ENCODE results near the gene LAMA3.
A peak's percentile ranks its signal among the peaks of the same experiment; 100 is the strongest.

The LAMA3 gene

DNA sequence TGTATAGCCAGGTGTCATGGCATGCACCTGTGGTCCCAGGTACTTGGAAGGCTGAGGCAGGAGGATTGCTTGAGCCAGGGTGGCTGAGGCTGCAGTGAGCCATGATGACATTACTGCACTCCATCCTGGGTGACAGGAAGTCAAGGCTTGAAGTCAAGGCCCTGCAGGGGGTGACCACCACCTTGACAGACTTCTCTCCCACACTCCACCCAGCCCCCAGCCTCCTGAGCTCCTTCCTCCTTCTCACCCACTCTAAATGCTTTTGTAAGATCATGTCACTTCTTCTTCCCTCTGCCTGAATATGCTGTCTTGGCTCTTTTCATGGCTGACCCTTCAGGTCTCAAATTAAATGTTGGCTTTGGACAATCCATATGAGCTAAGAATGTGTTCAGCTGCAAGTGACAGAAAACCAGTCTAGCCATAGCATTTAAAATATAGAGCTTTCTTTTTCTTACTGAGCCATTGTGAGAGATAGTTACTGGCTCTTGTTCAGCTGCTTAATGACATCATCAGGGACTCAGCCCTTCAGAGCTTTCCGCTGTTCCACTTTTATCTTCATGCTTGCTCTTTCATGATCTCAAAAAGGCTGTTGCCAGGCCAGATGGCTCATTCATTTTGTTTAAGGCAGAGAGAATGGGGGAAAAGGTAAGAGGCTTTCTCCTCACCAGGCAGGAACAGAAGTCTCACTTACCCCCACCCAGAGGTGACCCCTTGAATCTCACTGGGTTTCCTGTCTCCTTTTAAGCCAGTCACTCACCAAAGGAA, 288.6 kb downstream of the LAMA3 start:
- no peak for DNase-seq

- DNase-seq = no peak
Observed at GRCh38 chr18:23981369-23981980, 292.2 kb downstream of the LAMA3 start.

GRCh38 chr18:23982155-23983079, 293.2 kb downstream of the LAMA3 start:
- no peak for DNase-seq

DNA sequence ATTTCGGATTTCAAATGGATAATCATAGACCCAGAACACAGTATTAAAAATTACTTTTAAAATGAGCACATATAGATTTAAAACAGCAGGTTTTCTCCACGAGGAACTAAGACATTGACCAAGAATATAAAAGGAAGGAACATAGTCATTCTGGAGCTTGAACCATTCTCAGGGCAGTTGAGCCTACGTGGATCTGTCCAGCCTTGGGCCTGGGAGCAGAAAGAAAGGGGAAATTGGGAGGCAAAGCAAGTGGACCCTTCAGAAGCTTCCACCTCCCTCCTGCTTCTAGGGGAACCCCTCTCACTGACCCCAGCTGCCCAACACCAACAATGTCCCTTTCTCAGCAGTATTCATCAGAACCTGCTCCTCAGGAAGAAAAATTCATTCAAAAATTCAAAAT, 293.9 kb downstream of the LAMA3 start:
- no peak for DNase-seq

DNA sequence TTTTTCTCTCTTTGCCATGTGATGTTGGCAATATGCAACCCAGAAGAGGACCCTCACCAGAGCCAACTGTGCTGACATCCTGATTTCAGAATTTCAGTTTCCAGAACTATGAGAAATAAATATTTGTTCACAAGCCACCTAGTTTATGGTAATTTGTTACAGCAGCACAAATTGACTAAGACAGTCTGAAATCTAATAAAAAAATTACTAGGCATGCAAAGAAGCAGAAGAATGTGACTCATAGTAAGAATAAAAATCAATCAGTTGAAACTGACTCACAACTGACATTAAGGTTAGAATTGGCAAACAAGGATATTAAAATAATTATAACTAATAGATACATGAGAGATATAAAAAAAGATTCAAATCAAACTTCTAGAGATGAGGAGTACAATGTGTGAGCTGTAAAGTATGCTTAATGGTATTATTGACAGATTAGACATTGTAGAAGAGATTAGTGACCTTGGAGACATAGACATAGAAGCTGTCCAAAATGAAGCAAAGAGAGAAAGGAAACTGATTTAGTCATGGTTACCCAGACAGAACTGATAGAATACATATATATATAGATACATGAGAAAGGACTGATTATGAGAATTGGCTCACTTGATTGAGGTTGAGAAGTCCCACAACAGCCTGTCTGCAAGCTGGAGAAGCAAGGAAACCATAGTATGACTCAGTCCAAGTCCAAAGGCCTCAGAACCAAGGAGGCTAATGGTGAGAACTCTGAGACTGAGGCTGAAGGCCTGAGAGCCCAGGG, 297.5 kb downstream of the LAMA3 start:
- no peak for DNase-seq

DNA sequence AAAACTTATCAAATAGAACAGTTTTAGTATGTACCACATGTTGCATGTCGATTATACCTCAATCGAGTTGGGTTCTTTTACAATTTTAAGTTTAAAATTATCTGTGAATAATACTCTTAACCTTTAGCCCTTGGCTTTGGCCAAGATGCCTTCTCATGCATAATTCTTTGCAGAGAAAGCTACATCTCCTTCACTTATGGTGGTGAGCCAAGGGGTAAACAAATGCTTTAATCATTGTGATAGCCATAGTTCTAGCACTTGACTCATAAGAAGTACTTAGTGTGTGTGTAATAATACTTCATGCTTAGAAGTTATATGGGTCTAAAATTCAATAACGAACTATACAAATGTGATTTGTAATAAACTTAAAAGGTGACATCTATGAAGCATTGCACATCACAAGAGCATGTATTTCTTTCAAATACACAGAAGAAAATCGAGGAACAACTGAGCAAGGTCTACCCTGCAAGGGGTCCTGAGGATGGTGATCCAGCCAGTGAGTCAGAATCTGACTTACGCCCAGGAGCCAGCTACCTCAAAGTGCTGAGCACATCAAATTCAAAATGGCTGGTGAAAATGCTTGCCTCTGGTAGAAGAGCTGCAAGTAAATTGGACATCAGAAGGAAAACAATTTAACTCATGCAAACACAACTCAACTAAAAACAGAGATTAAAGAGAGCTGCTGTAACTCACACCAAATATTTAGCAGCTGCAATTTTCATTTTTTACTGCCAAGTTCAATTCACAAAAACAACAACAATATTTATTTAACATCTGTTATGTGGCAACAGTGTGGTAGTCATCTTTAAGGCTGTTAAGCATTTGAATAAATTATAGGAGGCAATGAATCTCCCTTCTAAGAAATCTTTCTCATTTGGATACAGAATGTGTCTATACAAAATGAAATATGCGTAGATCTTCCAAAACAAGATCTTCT, 301.5 kb downstream of the LAMA3 start:
- DNase-seq = no peak

- DNase-seq = no peak
Observed at GRCh38 chr18:23992089-23992940, 303.1 kb downstream of the LAMA3 start.

- DNase-seq = no peak
Observed at GRCh38 chr18:23992941-23993280, 303.7 kb downstream of the LAMA3 start.

DNA sequence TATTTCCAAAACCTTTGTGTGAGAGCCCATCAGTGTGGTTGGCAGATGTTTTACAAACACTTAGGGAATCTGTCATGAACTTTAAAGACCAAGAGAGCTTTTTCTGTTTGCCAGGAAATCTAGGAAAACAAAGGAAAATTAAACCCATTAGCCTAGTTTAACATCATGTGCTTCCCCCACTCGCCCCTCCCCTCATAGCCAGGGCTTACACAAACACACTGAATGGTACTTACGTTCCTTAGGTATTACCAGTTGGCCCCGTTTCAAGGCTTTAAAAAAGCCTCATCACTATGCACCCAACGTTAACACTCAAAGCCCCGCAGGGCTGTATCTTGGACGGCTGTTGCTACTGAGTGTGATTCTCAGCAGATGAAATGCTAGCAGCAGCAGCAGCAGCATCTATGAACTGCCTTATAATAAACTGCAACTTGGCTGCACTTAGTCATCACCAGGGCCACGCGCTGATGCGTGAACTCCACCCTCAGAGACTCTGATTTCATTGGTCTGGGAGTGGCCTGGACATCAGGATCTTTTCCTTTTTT, 305.2 kb downstream of the LAMA3 start:
- DNase-seq = peak; percentile 39

- DNase-seq = no peak
Observed at GRCh38 chr18:23995180-23995579, 305.9 kb downstream of the LAMA3 start.

GRCh38 chr18:23998018-23998417, 308.8 kb downstream of the LAMA3 start:
- no peak for DNase-seq

GRCh38 chr18:23998820-23999219, 309.6 kb downstream of the LAMA3 start:
- DNase-seq = peak; percentile 73

GRCh38 chr18:24000613-24001490, 311.6 kb downstream of the LAMA3 start:
- no peak for DNase-seq

DNA sequence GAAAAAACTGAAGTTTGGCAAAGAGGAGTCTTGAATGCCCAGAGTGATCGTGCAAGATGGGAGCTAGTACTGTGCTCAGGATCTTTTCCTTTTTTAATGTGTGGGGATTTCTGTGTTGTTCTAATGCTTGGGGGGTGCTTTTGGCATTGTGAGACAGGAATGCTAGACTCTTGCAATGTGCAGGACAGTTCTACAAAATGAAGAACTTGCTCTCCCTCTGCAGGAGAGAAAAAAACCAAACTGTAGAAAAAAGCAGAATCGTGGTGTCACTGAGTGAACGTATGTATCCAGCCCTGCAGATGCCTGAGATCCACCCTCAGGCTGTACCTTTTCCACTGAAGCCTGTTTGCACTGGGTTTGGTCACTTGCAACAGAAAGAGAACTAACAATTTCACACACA, 313.2 kb downstream of the LAMA3 start:
- DNase-seq = no peak

DNA sequence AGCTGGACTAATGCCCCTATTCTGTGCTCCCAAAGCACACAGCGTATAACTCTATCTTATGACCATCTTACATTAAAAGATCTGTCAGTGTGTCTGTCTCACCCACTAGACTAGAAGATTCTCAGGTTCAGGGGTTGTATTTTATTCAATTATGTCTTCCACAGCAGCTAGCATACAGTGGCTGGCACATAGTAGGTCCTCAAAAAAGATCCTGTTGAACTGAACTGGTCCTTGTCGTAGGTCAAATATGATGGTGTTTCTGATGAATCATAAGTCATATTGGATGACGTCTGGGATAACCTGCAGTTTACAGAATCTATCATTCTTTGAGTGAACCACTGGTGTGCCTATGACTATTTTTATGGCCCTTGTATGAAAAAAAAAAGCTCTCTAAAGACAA, 314.0 kb downstream of the LAMA3 start:
- no peak for DNase-seq

DNA sequence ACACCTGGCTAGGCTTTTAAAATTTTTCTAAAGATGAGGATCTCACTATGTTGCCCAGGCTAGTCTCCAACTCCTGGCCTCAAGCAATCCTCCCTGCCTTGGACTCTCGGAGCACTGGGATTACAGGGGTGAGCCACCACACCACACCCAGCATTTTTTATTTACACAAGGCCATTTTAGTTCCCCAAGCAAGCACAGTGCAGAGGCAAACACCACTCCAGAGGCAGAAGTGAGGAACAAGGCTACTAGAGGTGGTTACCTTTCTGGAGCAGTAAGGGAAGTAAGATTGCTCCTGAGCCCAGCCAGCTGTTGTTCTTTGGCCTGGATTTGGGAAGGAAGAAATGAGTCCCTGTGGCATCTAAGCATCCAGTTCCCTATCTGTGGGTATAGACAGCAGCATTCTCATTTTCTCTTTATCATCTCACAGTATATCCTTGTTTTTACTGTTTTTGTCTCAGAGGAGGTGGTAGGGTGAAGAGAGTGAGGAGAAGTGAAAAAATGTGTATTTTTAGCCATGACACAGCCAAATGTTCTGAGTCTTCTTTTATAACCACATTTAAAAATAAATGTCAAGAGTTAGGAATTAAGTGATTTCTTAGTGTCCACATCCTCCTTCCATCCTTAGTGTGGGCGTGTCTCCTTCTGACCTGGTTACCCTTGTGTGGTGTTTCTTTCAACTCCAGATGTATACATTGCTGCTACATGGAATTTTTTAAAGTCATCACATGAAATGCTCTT, 314.8 kb downstream of the LAMA3 start:
- DNase-seq = no peak

Data from NCI-H2107 (cell line).